Gastrocnemius medialis (tissue), 4 donors: ENCODE measurements around the gene ELK4. TPM values are rescaled to one million over a fixed set of nuclear protein-coding genes. Genes with fewer than 3 reads are reported as not detected.

Experiments
- ATAC-seq, 2 donors: fragments of 150-250 bp; one replicate each; pipeline ENCODE4 v1.9.1; 2016
- DNase-seq, 2 donors: peaks; one replicate each; pipeline ENCODE4 v3.0.0-alpha.2; 2019
- H3K27ac ChIP-seq, 4 donors: fragments of 200-600 bp; sonication (generic); 1 replicate in 1 of 4; 2 replicates in 3 of 4; pipeline ENCODE4 v1.5.1; 2016 to 2018; ENCODE audit warnings: mild to moderate bottlenecking in 2 of 4, moderate library complexity in 1 of 4
- H3K27me3 ChIP-seq, 3 donors: fragments of 200-600 bp; sonication (generic) in 2 of 3; 1 replicate in 1 of 3; 2 replicates in 2 of 3; pipeline versions ENCODE4 v1.5.1 to v1.6.0; 2016 to 2019; ENCODE audit warnings: mild to moderate bottlenecking in 1 of 3, moderate library complexity in 1 of 3
- H3K36me3 ChIP-seq, 2 donors: fragments of 200-600 bp; sonication (generic) in 1 of 2; one replicate each; pipeline ENCODE4 v1.5.1; 2017 to 2018
- H3K4me1 ChIP-seq, 2 donors: fragments of 200-600 bp; sonication (generic) in 1 of 2; one replicate each; pipeline ENCODE4 v1.5.1; 2016 to 2017; ENCODE audit warnings: mild to moderate bottlenecking in 2 of 2
- H3K4me3 ChIP-seq, 4 donors: fragments of 200-600 bp; sonication (generic) in 3 of 4; 1 replicate in 1 of 4; 2 replicates in 3 of 4; pipeline ENCODE4 v1.5.1; 2016 to 2019; ENCODE audit warnings: mild to moderate bottlenecking in 2 of 4
- H3K9me3 ChIP-seq, 3 donors: fragments of 200-600 bp; sonication (generic) in 2 of 3; 1 replicate in 1 of 3; 2 replicates in 2 of 3; pipeline ENCODE4 v1.5.1; 2016 to 2019
- POLR2A ChIP-seq, 2 donors: fragments of 450-650 bp; IDR thresholded peaks; one replicate each; pipeline ENCODE4 v1.6.1; 2017; ENCODE audit warnings: antibody characterized with exemption in 2 of 2, mild to moderate bottlenecking in 2 of 2, moderate library complexity in 2 of 2
- in situ Hi-C, 4 donors: fragments of 200-750 bp; cut with MboI; loops; one replicate each; pipeline versions ENCODE4 v1.15.0 to v1.8.0; 2017; ENCODE audit warnings: low sequenced_read_pairs in 4 of 4
- intact Hi-C: fragments of 100-400 bp; cut with DNase I; formaldehyde crosslinking; loops from one replicate; pipeline ENCODE4 v1.15.1; 2023; ENCODE audit warnings: low total_unique reads
- total RNA-seq, 4 donors: library from RNA; depleted of rRNA; stranded (reverse); fragments of >200 nt; gene quantifications; one replicate each; pipeline versions ENCODE4 v1.1.0 to v1.2.3, GENCODE V29; 2016
- TF ChIP-seq, protein P1 (sequence below), 5 experiments: fragments of 450-650 bp in 3 of 5; fragments of 200-600 bp in 2 of 5; sonication (generic) in 2 of 5; IDR thresholded peaks in 4 of 5; conservative IDR thresholded peaks in 1 of 5; 1 replicate in 4 of 5; 2 replicates in 1 of 5; pipeline ENCODE4 v1.5.1; 2016 to 2019; ENCODE audit warnings: antibody characterized with exemption in 5 of 5, mild to moderate bottlenecking in 3 of 5, moderate library complexity in 3 of 5

ELK4 gene
- total RNA-seq, 4 donors from 2014 or later, result 17.3 to 24.2 (median 20.1) TPM

DNA sequence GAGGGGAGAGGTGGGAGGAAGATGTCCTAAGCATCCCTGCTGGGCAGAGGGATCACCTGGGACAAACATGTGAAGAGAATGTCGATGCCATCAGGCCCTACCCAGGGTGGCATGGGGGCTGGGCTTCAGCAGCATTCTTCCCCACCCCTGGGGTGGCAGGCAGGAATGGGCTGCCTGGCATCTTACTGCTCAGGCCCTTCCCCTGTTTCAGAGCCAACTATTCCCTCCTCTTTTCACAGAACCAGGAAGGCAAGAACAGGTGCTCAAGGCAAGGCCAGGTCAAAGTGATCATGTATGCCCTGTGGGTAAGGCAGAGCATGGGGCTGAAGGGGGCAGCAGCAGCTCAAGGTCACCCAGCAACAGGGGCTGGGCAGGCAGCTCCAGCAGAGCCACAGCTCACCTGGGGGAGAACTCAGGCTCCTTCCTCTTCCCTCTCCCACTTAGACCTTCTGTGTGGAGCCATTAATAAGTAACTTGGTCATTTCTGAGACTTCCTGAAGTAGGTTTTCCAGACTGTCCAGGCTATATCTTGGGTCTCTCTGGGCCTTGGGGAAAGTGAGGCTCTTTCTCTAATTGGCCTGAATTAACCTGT, 56.4 kb downstream of the ELK4 start:
- ATAC-seq, result no peak
- Histone ChIP-seq H3K27ac (no peak overlapping the region), H3K27me3 (peaks cover 0 to 16% (median 3%) of the 10 kb centered on the region in 3 donors), H3K4me1 (no peaks in the 10 kb centered on the region), H3K4me3 (no peak overlapping the region), H3K36me3 (no peaks in the 10 kb centered on the region), H3K9me3 (no peaks in the 10 kb centered on the region)
- TF ChIP-seq, protein P1, sequence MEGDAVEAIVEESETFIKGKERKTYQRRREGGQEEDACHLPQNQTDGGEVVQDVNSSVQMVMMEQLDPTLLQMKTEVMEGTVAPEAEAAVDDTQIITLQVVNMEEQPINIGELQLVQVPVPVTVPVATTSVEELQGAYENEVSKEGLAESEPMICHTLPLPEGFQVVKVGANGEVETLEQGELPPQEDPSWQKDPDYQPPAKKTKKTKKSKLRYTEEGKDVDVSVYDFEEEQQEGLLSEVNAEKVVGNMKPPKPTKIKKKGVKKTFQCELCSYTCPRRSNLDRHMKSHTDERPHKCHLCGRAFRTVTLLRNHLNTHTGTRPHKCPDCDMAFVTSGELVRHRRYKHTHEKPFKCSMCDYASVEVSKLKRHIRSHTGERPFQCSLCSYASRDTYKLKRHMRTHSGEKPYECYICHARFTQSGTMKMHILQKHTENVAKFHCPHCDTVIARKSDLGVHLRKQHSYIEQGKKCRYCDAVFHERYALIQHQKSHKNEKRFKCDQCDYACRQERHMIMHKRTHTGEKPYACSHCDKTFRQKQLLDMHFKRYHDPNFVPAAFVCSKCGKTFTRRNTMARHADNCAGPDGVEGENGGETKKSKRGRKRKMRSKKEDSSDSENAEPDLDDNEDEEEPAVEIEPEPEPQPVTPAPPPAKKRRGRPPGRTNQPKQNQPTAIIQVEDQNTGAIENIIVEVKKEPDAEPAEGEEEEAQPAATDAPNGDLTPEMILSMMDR (IDR thresholded peaks at IDR 0.05 in 4 of 5, conservative IDR thresholded peaks at IDR 0.05 in 1 of 5), result no peak
- TF ChIP-seq POLR2A (IDR thresholded peaks at IDR 0.05), result no peak
- intact Hi-C loops (no loop called here), in situ Hi-C loops (no loop called here)
- DNase-seq, result no peak

DNA sequence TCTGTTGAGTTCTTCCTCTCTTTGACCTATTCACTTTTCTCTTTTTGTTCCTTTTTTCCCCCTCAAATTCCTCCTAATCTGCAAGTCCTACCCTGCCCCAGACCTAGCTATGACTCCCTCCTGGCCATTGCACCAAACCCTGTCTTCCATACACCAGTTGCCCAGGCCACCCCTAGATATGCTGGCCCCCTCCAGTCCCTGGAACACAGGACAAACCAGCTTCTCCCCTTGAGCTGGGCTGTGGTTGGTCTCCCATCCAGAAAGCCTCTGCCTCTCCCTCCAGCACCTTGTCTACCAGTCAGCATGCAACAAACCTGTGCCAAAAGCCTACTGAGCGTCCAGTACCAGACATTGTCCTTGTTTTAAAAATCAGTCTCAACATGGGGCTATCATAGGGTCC, 59.4 kb downstream of the ELK4 start:
- no peak for DNase-seq
- H3K27me3 ChIP-seq, result peaks cover 22 to 38% (median 22%) of the 10 kb centered on the region in 3 donors
- in situ Hi-C loops, result no loop called here

DNA sequence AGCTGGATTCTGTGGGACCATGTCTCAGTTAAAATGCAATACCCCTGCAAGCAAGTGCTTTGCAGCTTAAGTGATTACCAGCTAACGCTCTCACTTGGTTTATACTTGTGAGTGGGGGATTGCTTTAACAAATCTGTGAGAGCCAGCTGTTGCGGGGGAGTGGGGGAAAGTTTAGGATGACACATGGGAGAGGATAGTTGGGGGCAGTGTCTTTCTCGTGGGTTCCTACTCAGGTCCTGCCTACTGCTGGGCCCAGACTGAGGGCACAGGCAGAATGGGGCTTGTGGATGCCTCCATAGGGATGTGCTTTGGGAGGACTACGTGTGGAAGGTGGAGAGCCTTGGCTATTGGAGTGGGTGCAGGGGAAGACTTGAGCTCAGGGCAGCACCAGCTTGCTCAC, 60.1 kb downstream of the ELK4 start:
- TF ChIP-seq, protein P1 (IDR thresholded peaks at IDR 0.05 in 4 of 5, conservative IDR thresholded peaks at IDR 0.05 in 1 of 5), result no peak
- TF ChIP-seq POLR2A (IDR thresholded peaks at IDR 0.05), result no peak
- no peak for ATAC-seq
- in situ Hi-C loops (no loop called here), intact Hi-C loops (no loop called here)
- H3K9me3 ChIP-seq, result no peaks in the 10 kb centered on the region
- DNase-seq, result no peak
- no peaks in the 10 kb centered on the region for H3K36me3 ChIP-seq
- H3K4me3 ChIP-seq, result no peak overlapping the region
- H3K27me3 ChIP-seq, result peaks cover 27 to 43% (median 29%) of the 10 kb centered on the region in 3 donors
- no peaks in the 10 kb centered on the region for H3K4me1 ChIP-seq
- H3K27ac ChIP-seq, result no peak overlapping the region

More for the DNA sequence above, 59.4 kb downstream of the ELK4 start:
- no peak for TF ChIP-seq POLR2A (IDR thresholded peaks at IDR 0.05)
- TF ChIP-seq, protein P1 (IDR thresholded peaks at IDR 0.05 in 4 of 5, conservative IDR thresholded peaks at IDR 0.05 in 1 of 5), result no peak
- H3K36me3 ChIP-seq, result no peaks in the 10 kb centered on the region
- no peaks in the 10 kb centered on the region for H3K9me3 ChIP-seq
- no peaks in the 10 kb centered on the region for H3K4me1 ChIP-seq
- intact Hi-C loops, result no loop called here
- H3K27ac ChIP-seq, result no peak overlapping the region
- no peak overlapping the region for H3K4me3 ChIP-seq
- no peak for ATAC-seq

DNA sequence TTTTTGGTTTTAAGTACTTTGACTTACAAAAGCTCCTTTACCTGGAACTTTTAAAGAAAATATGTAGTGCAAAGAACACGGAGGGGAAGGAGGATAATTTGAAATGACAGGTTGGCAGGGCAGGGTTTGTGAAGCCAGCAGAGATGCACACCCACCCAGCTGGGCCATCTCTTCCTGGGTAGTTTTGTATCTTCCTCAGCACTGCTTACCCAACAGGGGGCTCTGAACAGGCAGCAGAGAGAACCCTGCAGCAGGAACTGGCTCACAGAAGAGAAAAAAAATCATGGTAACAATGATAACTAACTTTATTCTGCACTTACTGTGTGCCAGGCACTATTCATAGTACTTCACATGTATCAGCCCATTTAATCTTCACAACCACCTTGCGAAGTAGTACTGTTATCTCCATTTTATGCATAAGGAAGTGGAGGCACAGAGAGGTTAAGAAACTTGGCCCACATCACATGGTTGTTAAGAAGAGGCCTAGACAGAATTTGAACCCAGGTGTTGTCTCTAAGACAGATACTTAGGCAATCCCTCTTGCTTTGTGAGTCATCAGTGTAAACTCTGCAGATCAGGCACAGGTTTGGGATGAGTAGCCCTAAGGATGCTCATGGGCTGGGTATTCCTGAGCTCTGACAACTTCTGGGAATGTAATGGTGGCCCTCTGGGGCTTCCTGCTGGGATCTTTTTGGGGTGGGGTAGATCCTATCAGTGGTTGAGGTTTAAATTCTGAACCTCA, 60.8 kb downstream of the ELK4 start:
- no peaks in the 10 kb centered on the region for H3K9me3 ChIP-seq
- peaks cover 27 to 43% (median 31%) of the 10 kb centered on the region in 3 donors for H3K27me3 ChIP-seq
- no peak for ATAC-seq
- H3K27ac ChIP-seq, result no peak overlapping the region
- H3K36me3 ChIP-seq, result no peaks in the 10 kb centered on the region
- TF ChIP-seq, protein P1 (IDR thresholded peaks at IDR 0.05 in 4 of 5, conservative IDR thresholded peaks at IDR 0.05 in 1 of 5), result no peak
- no peak for TF ChIP-seq POLR2A (IDR thresholded peaks at IDR 0.05)
- no peak overlapping the region for H3K4me3 ChIP-seq
- intact Hi-C loops, result no loop called here
- DNase-seq, result no peak
- no peaks in the 10 kb centered on the region for H3K4me1 ChIP-seq
- in situ Hi-C loops, result no loop called here
